ENCODE measurements around the gene MTF2.
A peak's percentile ranks its signal among the peaks of the same experiment; 100 is the strongest.

The MTF2 gene

DNA sequence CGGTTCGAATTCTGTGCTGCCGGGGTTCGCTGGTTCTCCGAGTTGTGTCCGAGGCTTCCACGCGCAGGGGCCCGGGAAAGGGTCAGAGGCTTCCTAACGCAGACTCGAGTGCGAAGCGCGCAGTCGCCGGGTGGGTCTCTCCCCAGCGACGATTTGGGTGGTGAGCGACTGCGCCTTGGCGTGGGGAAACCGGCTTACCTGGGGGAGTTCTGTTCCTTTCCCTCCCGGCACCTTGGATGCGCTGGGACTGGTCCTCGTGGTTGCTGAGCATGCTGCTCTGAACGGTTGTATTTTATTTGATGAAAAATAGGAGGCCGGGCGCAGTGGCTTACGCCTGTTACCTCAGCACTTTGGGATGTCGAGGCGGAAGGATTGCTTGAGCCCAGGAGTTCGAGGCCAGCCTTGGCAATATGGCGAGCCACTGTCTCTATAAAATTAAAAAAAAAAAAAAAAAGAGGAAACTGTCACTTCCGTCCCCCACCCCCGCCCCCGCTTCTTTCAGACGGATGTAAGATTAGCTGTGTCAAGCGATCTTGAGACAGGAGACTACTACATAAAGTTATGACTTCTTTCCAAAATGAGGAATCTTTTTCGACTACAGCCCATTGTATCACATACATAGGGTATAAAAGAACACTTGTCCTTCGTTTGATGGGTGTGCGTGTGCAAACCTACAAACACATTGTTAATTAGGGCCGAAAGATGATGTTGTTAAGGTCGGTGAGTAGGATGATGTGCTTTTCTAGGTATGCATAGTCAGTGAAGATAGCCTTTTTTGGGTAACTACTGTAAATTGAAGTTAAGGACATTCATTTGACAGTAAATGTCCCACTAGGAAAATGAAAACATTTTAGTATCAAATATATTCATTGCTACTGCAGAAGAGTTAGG, 101.9 kb downstream of the MTF2 start, which contains the start of gene CCDC18:
Gene CCDC18 (plus strand): TSS at position 2 of the 891 bp plus-strand sequence. CDS start 2,638 bp downstream, outside the sequence.
- DNase-seq (ENCODE audit: low read depth in 2 of 2): peak; percentile 15 to 27

DNA sequence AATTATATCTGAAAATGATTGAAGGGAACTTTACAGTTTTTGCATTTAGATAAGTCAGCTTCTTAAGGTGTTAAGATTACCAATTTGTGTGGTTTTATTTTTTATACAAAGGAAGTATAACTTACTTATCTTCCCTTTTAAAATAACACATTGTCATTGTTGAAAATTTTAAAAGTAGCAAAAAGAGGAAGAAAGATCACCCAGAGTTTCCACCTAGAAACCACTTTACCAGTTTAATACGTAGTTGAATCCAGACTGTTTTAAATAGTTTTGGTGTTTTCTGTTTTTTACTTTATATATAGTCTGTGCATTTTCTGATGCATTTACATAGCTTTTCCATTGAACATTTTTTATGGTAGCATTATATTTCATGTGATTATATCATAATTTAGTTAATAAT, 107.6 kb downstream of the MTF2 start:
- no peak for DNase-seq (ENCODE audit: low read depth in 2 of 2)
